K562 (cell line): ENCODE data around the gene PYROXD2. TPM values are rescaled to one million over a fixed set of nuclear protein-coding genes. Genes with fewer than 3 reads are reported as not detected.

Experiments used
- ATAC-seq: fragments of 200-7000 bp; cut with Tn5 transposase; 3 replicates; pipeline ENCODE4 v1.9.1; 2020; ENCODE audit warnings: moderate library complexity
- BruUV-seq: library from RNA; stranded (reverse); fragments of 400-500 nt; replicated peaks from 2 replicates; lab custom pipeline; 2021; lab: Mats Ljungman, UMichigan
- CTCF ChIA-PET: fragments of 300-600 bp; formaldehyde crosslinking; extraction: SDS; loops from one replicate; lab custom pipeline; 2021; ENCODE audit warnings: low intra/inter-chr PET ratio; lab: Yijun Ruan, JAX
- POLR2A ChIA-PET: fragments of 300-600, 350-650 bp; sonication (Branson Sonifier 250); formaldehyde crosslinking; extraction: SDS; loops from one replicate; lab custom pipeline; 2021; ENCODE audit warnings: antibody characterized with exemption, inconsistent platforms; lab: Yijun Ruan, JAX
- DNase-seq, 4 experiments: peaks; one replicate each; pipeline versions ENCODE4 v3.0.0 to v3.0.0-alpha.2; 2011 to 2018; ENCODE audit warnings: low spot score in 3 of 4, mixed read lengths in 3 of 4; ENCODE audit errors: extremely low read depth in 1 of 4
- FAIRE-seq: peaks from 2 replicates; lab custom pipeline; 2011; peaks lifted over from hg19 to GRCh38; lab: Jason Lieb, UNC
- H2AFZ ChIP-seq: 2 replicates; pipeline ENCODE4 v1.6.0; 2011; ENCODE audit warnings: low read depth, low read length, control low read depth, inconsistent platforms
- H3K27ac ChIP-seq: fragments of 200-600 bp; 3 replicates; pipeline ENCODE4 v1.8.0; 2011; ENCODE audit warnings: low read depth, mild to moderate bottlenecking, control low read depth, inconsistent platforms, low read length, moderate library complexity, mixed read lengths; ENCODE audit errors: extremely low read depth
- H3K27me3 ChIP-seq, 2 experiments: fragments of 300-600 bp in 1 of 2; 2 replicates in 1 of 2; 3 replicates in 1 of 2; pipeline versions ENCODE4 v1.6.0 to v1.8.0; 2011; ENCODE audit warnings: inconsistent platforms in 2 of 2, low read length in 2 of 2, mild to moderate bottlenecking in 1 of 2, mixed read lengths in 1 of 2, moderate library complexity in 1 of 2; ENCODE audit not compliant: control insufficient read depth in 2 of 2, insufficient read depth in 2 of 2
- H3K36me3 ChIP-seq: fragments of 300-600 bp; 3 replicates; pipeline ENCODE4 v1.8.0; 2011; ENCODE audit warnings: mild to moderate bottlenecking, low read length, inconsistent platforms; ENCODE audit not compliant: control insufficient read depth, insufficient read depth
- H3K4me1 ChIP-seq, 2 experiments: fragments of 200-600 bp in 1 of 2; replicated peaks in 1 of 2; 2 replicates in 1 of 2; 3 replicates in 1 of 2; pipeline versions ENCODE4 v1.5.1 to v1.8.0; 2011; ENCODE audit warnings: inconsistent platforms in 2 of 2, low read length in 2 of 2, mild to moderate bottlenecking in 1 of 2, mixed read lengths in 1 of 2, moderate library complexity in 1 of 2; ENCODE audit not compliant: control insufficient read depth in 2 of 2, insufficient read depth in 2 of 2
- H3K4me2 ChIP-seq: 2 replicates; pipeline ENCODE4 v1.6.1; 2011; ENCODE audit warnings: low read length, control low read depth, inconsistent platforms, mixed read lengths; ENCODE audit not compliant: insufficient read depth
- H3K4me3 ChIP-seq: fragments of 200-600 bp; sonication (generic), shearing (Covaris generic); 2 replicates; pipeline ENCODE4 v1.5.1; 2016; ENCODE audit warnings: control low read depth, inconsistent platforms
- H3K79me2 ChIP-seq: fragments of 200-600 bp; 3 replicates; pipeline ENCODE4 v1.8.0; 2011; ENCODE audit warnings: low read length, inconsistent platforms; ENCODE audit not compliant: control insufficient read depth, insufficient read depth
- H3K9ac ChIP-seq, 2 experiments: 2 replicates each; pipeline versions ENCODE4 v1.6.0 to v1.6.1; 2011; ENCODE audit warnings: low read depth in 2 of 2, low read length in 2 of 2, control low read depth in 1 of 2, inconsistent platforms in 1 of 2, mild to moderate bottlenecking in 1 of 2, mixed read lengths in 1 of 2; ENCODE audit not compliant: insufficient read depth in 1 of 2
- H3K9me1 ChIP-seq: one replicate; pipeline ENCODE4 v1.6.0; 2011; ENCODE audit warnings: inconsistent platforms, mild to moderate bottlenecking, low read length, moderate library complexity; ENCODE audit not compliant: control insufficient read depth, insufficient read depth
- H3K9me3 ChIP-seq: replicated peaks from 2 replicates; pipeline ENCODE4 v1.5.1; 2011; ENCODE audit warnings: low read depth, low read length, inconsistent platforms; ENCODE audit not compliant: control insufficient read depth, insufficient read depth
- H4K20me1 ChIP-seq: replicated peaks from 2 replicates; pipeline ENCODE4 v1.6.1; 2011; ENCODE audit warnings: low read length, inconsistent platforms, mixed read lengths; ENCODE audit not compliant: control insufficient read depth, insufficient read depth
- DMBX1 ChIP-seq: fragments of 250-450 bp; sonication (Bioruptor Pico); IDR thresholded peaks from 2 replicates; pipeline ENCODE4 v1.8.0; 2022; ENCODE audit warnings: inconsistent platforms, mild to moderate bottlenecking, moderate library complexity, borderline replicate concordance
- E2F8 ChIP-seq: fragments of 450-650 bp; IDR thresholded peaks from 2 replicates; pipeline ENCODE4 v1.7.1; 2018; ENCODE audit warnings: mild to moderate bottlenecking, low read depth; ENCODE audit not compliant: partially characterized antibody
- EP300 ChIP-seq: IDR thresholded peaks from 2 replicates; pipeline ENCODE4 v1.6.1; 2012; ENCODE audit warnings: low read length, improper control_type of control experiment
- HDAC6 ChIP-seq: IDR thresholded peaks from 2 replicates; pipeline ENCODE4 v1.6.1; 2012; ENCODE audit warnings: low read depth, mild to moderate bottlenecking, control low read depth, inconsistent platforms, low read length, moderate library complexity
- HOMEZ ChIP-seq: fragments of 250-450 bp; sonication (Bioruptor Pico); IDR thresholded peaks from 2 replicates; pipeline ENCODE4 v1.4.0; 2020; ENCODE audit warnings: mild to moderate bottlenecking, moderate library complexity
- KAT7 ChIP-seq: sonication (generic); formaldehyde crosslinking; IDR thresholded peaks from 2 replicates; pipeline ENCODE4 v1.8.0; 2022; ENCODE audit warnings: missing genetic modification reagents, mild to moderate bottlenecking, borderline replicate concordance
- NFIC ChIP-seq: fragments of 450-650 bp; IDR thresholded peaks from 2 replicates; pipeline ENCODE4 v1.6.1; 2017; ENCODE audit warnings: mild to moderate bottlenecking, inconsistent platforms
- PTRF ChIP-seq: fragments of 450-650 bp; IDR thresholded peaks from 2 replicates; pipeline ENCODE4 v1.6.1; 2016; ENCODE audit warnings: mild to moderate bottlenecking, missing genetic modification characterization, missing compliant biosample characterization
- TSC22D4 ChIP-seq: fragments of 450-650 bp; IDR thresholded peaks from 2 replicates; pipeline ENCODE4 v1.6.1; 2016; ENCODE audit warnings: missing genetic modification characterization, missing biosample characterization, control low read depth
- USF2 ChIP-seq: sonication (generic); formaldehyde crosslinking; IDR thresholded peaks from 2 replicates; pipeline ENCODE4 v1.5.0; 2020; ENCODE audit warnings: missing genetic modification reagents
- WGBS: fragments of 100-300 bp; shearing (Covaris generic); methylation state at CpG from one replicate; pipeline ENCODE4 v1.1.6; 2016; ENCODE audit warnings: low coverage, mixed read lengths; ENCODE audit not compliant: insufficient coverage; ENCODE audit errors: missing lambda C conversion rate; 5-methylcytosine and 5-hydroxymethylcytosine counted together
- in situ Hi-C: fragments of 300-500 bp; cut with MboI; formaldehyde crosslinking; loops from 4 replicates; pipeline ENCODE4 v1.15.0; 2018; ENCODE audit warnings: inconsistent platforms, mixed read lengths
- intact Hi-C: fragments of 100-400 bp; cut with micrococcal nuclease; formaldehyde crosslinking; loops from 2 replicates; pipeline ENCODE4 v1.14.2; 2022
- polyA plus RNA-seq, 8 experiments: library from polyadenylated mRNA; depleted of rRNA in 4 of 8; stranded (reverse) in 5 of 8; unstranded in 3 of 8; fragments of >200 nt; fragmentation: Nextera tagmentation in 2 of 8; fragmentation: Illumina TruSeq in 1 of 8; extraction: Ambion mirVana in 2 of 8; extraction: Trizol in 1 of 8; gene quantifications; 2 replicates each; pipeline versions ENCODE4 v1.2.1 to v1.2.3, GENCODE V29; 2011 to 2014; ENCODE audit warnings: inconsistent platforms in 1 of 8, missing spikeins in 1 of 8
- total RNA-seq, 7 experiments: library from RNA; depleted of rRNA in 6 of 7; stranded (reverse); fragments of >200 nt in 6 of 7; fragmentation: Illumina TruSeq in 2 of 7; extraction: Trizol in 2 of 7; gene quantifications; 2 replicates each; pipeline versions ENCODE4 v1.2.1 to v1.2.3, GENCODE V29; 2011 to 2021; ENCODE audit warnings: low replicate concordance in 1 of 7

The PYROXD2 gene
- total and polyA plus RNA-seq, 9 of the 15 experiments (the other 6 are each of a cell fraction or from before 2014, with no cell fraction given), result 0.14 to 1.4 (median 0.58) TPM

GRCh38 chr10:98453729-98454128 is 38.7 kb upstream of the PYROXD2 start:
- ChIA-PET CTCF (no interaction called here), POLR2A (no interaction called here)
- FAIRE-seq, result no peak
- ATAC-seq, result no peak
- in situ Hi-C loops, result no loop called here
- Histone ChIP-seq H3K36me3 (no peaks in the 10 kb centered on the region), H3K4me1 (peaks cover 12 to 20% of the 10 kb centered on the region in 2 experiments; a peak in 4 of 5 replicates), H2AFZ (no peak overlapping the region), H3K4me3 (no peak overlapping the region), H3K79me2 (no peaks in the 10 kb centered on the region), H3K4me2 (no peak overlapping the region), H4K20me1 (no peaks in the 10 kb centered on the region), H3K9me3 (no peaks in the 10 kb centered on the region; the same call in 1 of the 2 replicates), H3K27ac (no peak overlapping the region), H3K27me3 (no peaks in the 10 kb centered on the region), H3K9ac (no peak overlapping the region), H3K9me1 (no peaks in the 10 kb centered on the region)
- TF ChIP-seq NFIC, result no peak
- TF ChIP-seq E2F8, result no peak
- no peak for TF ChIP-seq KAT7 (CRISPR knock-in tag)
- no peak for TF ChIP-seq PTRF
- TF ChIP-seq HOMEZ (CRISPR knock-in tag), result no peak
- TF ChIP-seq USF2 (CRISPR knock-in tag), result no peak
- no peak for TF ChIP-seq DMBX1 (CRISPR knock-in tag)
- no peak for TF ChIP-seq HDAC6
- TF ChIP-seq EP300, result no peak
- TF ChIP-seq TSC22D4 (tag), result no peak
- WGBS, result 14% methylated on average over 1 of the region's 2 CpGs
- DNase-seq, result no peak
- intact Hi-C loops, result no loop called here
- BruUV-seq, result no TSS peak
